H9 (cell line): Measurements from ENCODE around the gene TRABD. TPM values are rescaled to one million over a fixed set of nuclear protein-coding genes. Genes with fewer than 3 reads are reported as not detected.

ENCODE experiments used
- DNase-seq: peaks from one replicate; pipeline ENCODE4 v3.0.0-alpha.2; 2017
- H2AFZ ChIP-seq: one replicate; pipeline ENCODE4 v1.6.1; 2013; ENCODE audit warnings: mild to moderate bottlenecking, low read length, control low read depth, moderate library complexity
- H2AK5ac ChIP-seq: 2 replicates; pipeline ENCODE4 v1.6.1; 2013; ENCODE audit warnings: low read length, control low read depth, mixed read lengths; ENCODE audit not compliant: insufficient read length
- H2BK120ac ChIP-seq: one replicate; pipeline ENCODE4 v1.6.1; 2013; ENCODE audit warnings: low read depth, mild to moderate bottlenecking, low read length, control low read depth, inconsistent platforms; ENCODE audit not compliant: poor library complexity, severe bottlenecking
- H2BK12ac ChIP-seq: 2 replicates; pipeline ENCODE4 v1.6.1; 2013; ENCODE audit warnings: low read length, control low read depth, mixed read lengths, low read depth; ENCODE audit not compliant: insufficient read length
- H2BK15ac ChIP-seq: 2 replicates; pipeline ENCODE4 v1.6.1; 2013; ENCODE audit warnings: low read depth, low read length, control low read depth
- H2BK20ac ChIP-seq: one replicate; pipeline ENCODE4 v1.6.1; 2013; ENCODE audit warnings: low read depth, mild to moderate bottlenecking, low read length, control low read depth, inconsistent platforms; ENCODE audit not compliant: poor library complexity, severe bottlenecking
- H2BK5ac ChIP-seq: 2 replicates; pipeline ENCODE4 v1.6.1; 2013; ENCODE audit warnings: low read length, control low read depth, mixed read lengths; ENCODE audit not compliant: insufficient read length
- H3K14ac ChIP-seq: 2 replicates; pipeline ENCODE4 v1.6.1; 2013; ENCODE audit warnings: low read length, control low read depth; ENCODE audit not compliant: insufficient read depth
- H3K18ac ChIP-seq: 2 replicates; pipeline ENCODE4 v1.6.1; 2013; ENCODE audit warnings: low read depth, mild to moderate bottlenecking, mixed read lengths, low read length, control low read depth; ENCODE audit not compliant: insufficient read length
- H3K23ac ChIP-seq: 2 replicates; pipeline ENCODE4 v1.6.1; 2013; ENCODE audit warnings: low read length, control low read depth, mixed read lengths, low read depth; ENCODE audit not compliant: insufficient read length
- H3K23me2 ChIP-seq: 2 replicates; pipeline ENCODE4 v1.6.1; 2013; ENCODE audit warnings: low read depth, mild to moderate bottlenecking, mixed read lengths, low read length, control low read depth; ENCODE audit not compliant: insufficient read length, poor library complexity, severe bottlenecking
- H3K27ac ChIP-seq: 2 replicates; pipeline ENCODE4 v1.5.1; 2013; ENCODE audit warnings: low read length, control low read depth, mixed read lengths, low read depth; ENCODE audit not compliant: insufficient read length
- H3K27me3 ChIP-seq: 2 replicates; pipeline ENCODE4 v1.6.1; 2013; ENCODE audit warnings: low read length, control low read depth, inconsistent platforms; ENCODE audit not compliant: insufficient read depth
- H3K4ac ChIP-seq: 2 replicates; pipeline ENCODE4 v1.6.1; 2013; ENCODE audit warnings: low read depth, mild to moderate bottlenecking, control low read depth, inconsistent platforms, low read length, moderate library complexity
- H3K4me1 ChIP-seq: 2 replicates; pipeline ENCODE4 v1.6.1; 2013; ENCODE audit warnings: low read length, control low read depth, inconsistent platforms; ENCODE audit not compliant: insufficient read depth
- H3K4me2 ChIP-seq: 2 replicates; pipeline ENCODE4 v1.6.1; 2013; ENCODE audit warnings: low read length, control low read depth, mixed read lengths; ENCODE audit not compliant: insufficient read length, insufficient read depth
- H3K56ac ChIP-seq: 2 replicates; pipeline ENCODE4 v1.6.1; 2013; ENCODE audit warnings: low read depth, mild to moderate bottlenecking, mixed read lengths, low read length, control low read depth; ENCODE audit not compliant: insufficient read length
- H3K79me1 ChIP-seq: 2 replicates; pipeline ENCODE4 v1.6.1; 2013; ENCODE audit warnings: low read depth, mild to moderate bottlenecking, moderate library complexity, low read length, control low read depth, inconsistent platforms; ENCODE audit not compliant: insufficient read depth, poor library complexity, severe bottlenecking
- H3K79me2 ChIP-seq: 2 replicates; pipeline ENCODE4 v1.6.1; 2013; ENCODE audit warnings: low read length, control low read depth, inconsistent platforms; ENCODE audit not compliant: insufficient read depth
- H3K9ac ChIP-seq: 2 replicates; pipeline ENCODE4 v1.6.1; 2013; ENCODE audit warnings: low read length, control low read depth, mixed read lengths; ENCODE audit not compliant: insufficient read length; ENCODE audit errors: extremely low read depth
- H3K9me3 ChIP-seq: one replicate; pipeline ENCODE4 v1.6.1; 2013; ENCODE audit warnings: low read depth, low read length, inconsistent platforms; ENCODE audit not compliant: control insufficient read depth
- H3T11ph ChIP-seq: one replicate; pipeline ENCODE4 v1.6.1; 2013; ENCODE audit warnings: mild to moderate bottlenecking, low read length, control low read depth, inconsistent platforms
- H4K20me1 ChIP-seq: one replicate; pipeline ENCODE4 v1.6.1; 2013; ENCODE audit not compliant: control insufficient read depth, insufficient read length, insufficient read depth
- H4K5ac ChIP-seq: 2 replicates; pipeline ENCODE4 v1.6.1; 2013; ENCODE audit warnings: low read depth, mild to moderate bottlenecking, mixed read lengths, low read length, control low read depth; ENCODE audit not compliant: insufficient read length
- H4K8ac ChIP-seq: replicated peaks from 2 replicates; pipeline ENCODE4 v1.6.1; 2013; ENCODE audit warnings: low read length, control low read depth, mixed read lengths, low read depth; ENCODE audit not compliant: insufficient read length
- H4K91ac ChIP-seq: 2 replicates; pipeline ENCODE4 v1.6.1; 2013; ENCODE audit warnings: low read depth, mild to moderate bottlenecking, moderate library complexity, mixed read lengths, low read length, control low read depth; ENCODE audit not compliant: insufficient read length
- H3K27ac Mint-ChIP-seq, 3 experiments: 2 replicates in 2 of 3; 3 replicates in 1 of 3; pipeline ENCODE4 v1.8.0; 2020 to 2021; ENCODE audit warnings: mixed read lengths in 3 of 3, mild to moderate bottlenecking in 1 of 3, moderate library complexity in 1 of 3
- H3K27me3 Mint-ChIP-seq: 2 replicates; pipeline ENCODE4 v1.8.0; 2021; ENCODE audit warnings: low read depth, mild to moderate bottlenecking, moderate library complexity, mixed read lengths
- H3K36me3 Mint-ChIP-seq, 3 experiments: 2 replicates in 2 of 3; 3 replicates in 1 of 3; pipeline ENCODE4 v1.8.0; 2020 to 2021; ENCODE audit warnings: low read depth in 3 of 3, mixed read lengths in 3 of 3; ENCODE audit not compliant: insufficient read depth in 1 of 3
- H3K4me1 Mint-ChIP-seq, 2 experiments: 2 replicates each; pipeline ENCODE4 v1.8.0; 2020; ENCODE audit warnings: mixed read lengths in 2 of 2
- H3K4me3 Mint-ChIP-seq, 2 experiments: 2 replicates in 1 of 2; 3 replicates in 1 of 2; pipeline ENCODE4 v1.8.0; 2020 to 2021; ENCODE audit warnings: mild to moderate bottlenecking in 2 of 2, mixed read lengths in 2 of 2, moderate library complexity in 1 of 2
- H3K9me3 Mint-ChIP-seq, 2 experiments: 2 replicates in 1 of 2; 3 replicates in 1 of 2; pipeline ENCODE4 v1.8.0; 2020; ENCODE audit warnings: mild to moderate bottlenecking in 2 of 2, mixed read lengths in 2 of 2, moderate library complexity in 1 of 2
- WGBS: extraction: QIAGEN DNeasy Blood & Tissue Kit; methylation state at CpG from one replicate; pipeline ENCODE4 v1.1.7; 2013; ENCODE audit warnings: missing lambda C conversion rate, low lambda C conversion rate, mixed read lengths; ENCODE audit not compliant: insufficient read length; ENCODE audit errors: extremely low coverage; 5-methylcytosine and 5-hydroxymethylcytosine counted together
- total RNA-seq: library from RNA; stranded (reverse); gene quantifications from 2 replicates; pipeline ENCODE4 v1.2.1, GENCODE V29; 2021
- TF ChIP-seq, protein P1 (sequence below): fragments of 200-600 bp; sonication (generic); conservative IDR thresholded peaks from 3 replicates; pipeline ENCODE4 v1.8.0; 2021; ENCODE audit warnings: antibody characterized with exemption, mild to moderate bottlenecking

The TRABD gene
- total RNA-seq, 1 experiment from 2014 or later: 47.8 TPM

DNA sequence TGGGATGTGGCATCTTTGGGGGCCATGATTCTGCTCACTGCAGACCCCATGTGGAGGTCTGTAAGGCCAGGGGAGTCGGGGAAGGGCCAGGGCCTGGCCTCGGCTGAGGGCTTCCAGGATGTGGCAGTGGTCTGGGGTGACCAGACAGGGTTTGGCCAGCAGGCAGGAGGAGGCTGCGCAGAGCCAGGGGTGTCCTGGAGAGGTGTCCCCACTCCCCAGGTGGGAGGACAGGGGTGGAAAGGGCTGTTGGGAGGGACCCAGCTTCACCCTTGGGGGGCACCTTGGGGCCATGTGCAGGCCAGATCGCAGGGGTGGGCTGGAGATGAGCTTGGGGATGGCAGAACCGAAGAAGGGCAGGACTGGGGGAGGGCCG is 11.7 kb upstream of the TRABD start:
- no peak overlapping the region for H2BK5ac ChIP-seq
- Mint-ChIP-seq H3K27ac (no peak overlapping the region), H3K27me3 (peaks cover 20% of the 10 kb centered on the region), H3K4me1 (peaks cover 4 to 7% of the 10 kb centered on the region in 2 experiments), H3K9me3 (no peaks in the 10 kb centered on the region; a peak in 1 of 5 replicates), H3K4me3 (no peak overlapping the region), H3K36me3 (peaks cover under 1 to 9% (median 4%) of the 10 kb centered on the region in 3 experiments; a peak in 4 of 7 replicates)
- TF ChIP-seq, protein P1, sequence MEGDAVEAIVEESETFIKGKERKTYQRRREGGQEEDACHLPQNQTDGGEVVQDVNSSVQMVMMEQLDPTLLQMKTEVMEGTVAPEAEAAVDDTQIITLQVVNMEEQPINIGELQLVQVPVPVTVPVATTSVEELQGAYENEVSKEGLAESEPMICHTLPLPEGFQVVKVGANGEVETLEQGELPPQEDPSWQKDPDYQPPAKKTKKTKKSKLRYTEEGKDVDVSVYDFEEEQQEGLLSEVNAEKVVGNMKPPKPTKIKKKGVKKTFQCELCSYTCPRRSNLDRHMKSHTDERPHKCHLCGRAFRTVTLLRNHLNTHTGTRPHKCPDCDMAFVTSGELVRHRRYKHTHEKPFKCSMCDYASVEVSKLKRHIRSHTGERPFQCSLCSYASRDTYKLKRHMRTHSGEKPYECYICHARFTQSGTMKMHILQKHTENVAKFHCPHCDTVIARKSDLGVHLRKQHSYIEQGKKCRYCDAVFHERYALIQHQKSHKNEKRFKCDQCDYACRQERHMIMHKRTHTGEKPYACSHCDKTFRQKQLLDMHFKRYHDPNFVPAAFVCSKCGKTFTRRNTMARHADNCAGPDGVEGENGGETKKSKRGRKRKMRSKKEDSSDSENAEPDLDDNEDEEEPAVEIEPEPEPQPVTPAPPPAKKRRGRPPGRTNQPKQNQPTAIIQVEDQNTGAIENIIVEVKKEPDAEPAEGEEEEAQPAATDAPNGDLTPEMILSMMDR: no peak
- no peak overlapping the region for H3K56ac ChIP-seq
- no peak overlapping the region for H4K91ac ChIP-seq
- H4K20me1 ChIP-seq: no peaks in the 10 kb centered on the region
- H4K5ac ChIP-seq: no peak overlapping the region
- no peak overlapping the region for H4K8ac ChIP-seq
- H3K27me3 ChIP-seq: peaks cover 3% of the 10 kb centered on the region; the same call in 1 of the 2 replicates
- H3K4me1 ChIP-seq: no peaks in the 10 kb centered on the region
- no peak overlapping the region for H3K23ac ChIP-seq
- H2AK5ac ChIP-seq: no peak overlapping the region
- H2AFZ ChIP-seq: no peak overlapping the region
- no peak overlapping the region for H3K27ac ChIP-seq
- H3K18ac ChIP-seq: no peak overlapping the region
- H2BK12ac ChIP-seq: no peak overlapping the region
- no peak overlapping the region for H2BK120ac ChIP-seq
- H2BK20ac ChIP-seq: no peak overlapping the region
- no peaks in the 10 kb centered on the region for H3K79me1 ChIP-seq
- no peak overlapping the region for H3K4ac ChIP-seq
- no peak overlapping the region for H3K14ac ChIP-seq
- H3K9me3 ChIP-seq: no peaks in the 10 kb centered on the region
- no peak for DNase-seq
- H2BK15ac ChIP-seq: no peak overlapping the region
- no CpG with 5 or more reads among the region's 6 CpGs for WGBS
- no peak overlapping the region for H3T11ph ChIP-seq
- H3K4me2 ChIP-seq: no peak overlapping the region
- H3K79me2 ChIP-seq: no peaks in the 10 kb centered on the region
- no peak overlapping the region for H3K9ac ChIP-seq
- peaks cover 5% of the 10 kb centered on the region for H3K23me2 ChIP-seq
